ENCODE measurements around the gene PRR36.

DNA sequence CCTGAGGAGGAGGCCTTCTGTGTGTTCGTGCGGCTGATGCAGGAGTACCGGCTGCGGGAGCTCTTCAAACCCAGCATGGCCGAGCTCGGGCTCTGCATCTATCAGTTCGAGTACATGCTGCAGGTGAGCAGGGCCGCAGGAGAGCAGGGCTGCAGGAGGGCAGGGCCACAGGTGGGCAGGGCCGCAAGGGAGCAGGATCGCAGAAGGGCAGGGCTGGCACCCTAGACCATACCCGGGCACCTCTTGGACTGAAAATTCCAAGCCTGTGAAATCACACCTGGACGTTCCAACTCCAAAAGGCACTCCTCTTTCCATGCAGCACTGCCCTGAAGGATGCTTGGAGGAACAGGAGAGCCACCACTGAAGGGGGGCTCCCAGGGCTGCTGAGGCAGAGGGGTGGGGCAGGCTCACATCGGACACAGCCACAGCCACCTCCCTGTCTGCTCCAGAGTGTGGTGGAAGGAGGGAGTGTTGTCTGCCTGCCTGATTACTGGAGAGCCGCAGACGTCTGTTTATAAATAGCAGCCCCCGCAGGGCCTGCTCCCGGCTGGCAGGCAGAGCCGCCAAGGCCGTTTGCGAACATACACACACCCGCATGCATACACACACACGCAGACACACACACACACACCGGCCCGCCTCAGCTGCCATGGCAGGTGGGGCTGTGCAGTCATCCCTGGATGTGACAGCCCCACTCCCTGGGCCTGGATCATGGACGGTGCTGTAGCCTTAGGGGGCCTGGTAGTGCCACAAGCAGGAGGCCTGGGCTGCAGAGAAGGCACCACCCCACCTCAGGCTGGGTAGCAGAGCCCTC is 24.0 kb downstream of the PRR36 start:
- TF ChIP-seq, protein P1, sequence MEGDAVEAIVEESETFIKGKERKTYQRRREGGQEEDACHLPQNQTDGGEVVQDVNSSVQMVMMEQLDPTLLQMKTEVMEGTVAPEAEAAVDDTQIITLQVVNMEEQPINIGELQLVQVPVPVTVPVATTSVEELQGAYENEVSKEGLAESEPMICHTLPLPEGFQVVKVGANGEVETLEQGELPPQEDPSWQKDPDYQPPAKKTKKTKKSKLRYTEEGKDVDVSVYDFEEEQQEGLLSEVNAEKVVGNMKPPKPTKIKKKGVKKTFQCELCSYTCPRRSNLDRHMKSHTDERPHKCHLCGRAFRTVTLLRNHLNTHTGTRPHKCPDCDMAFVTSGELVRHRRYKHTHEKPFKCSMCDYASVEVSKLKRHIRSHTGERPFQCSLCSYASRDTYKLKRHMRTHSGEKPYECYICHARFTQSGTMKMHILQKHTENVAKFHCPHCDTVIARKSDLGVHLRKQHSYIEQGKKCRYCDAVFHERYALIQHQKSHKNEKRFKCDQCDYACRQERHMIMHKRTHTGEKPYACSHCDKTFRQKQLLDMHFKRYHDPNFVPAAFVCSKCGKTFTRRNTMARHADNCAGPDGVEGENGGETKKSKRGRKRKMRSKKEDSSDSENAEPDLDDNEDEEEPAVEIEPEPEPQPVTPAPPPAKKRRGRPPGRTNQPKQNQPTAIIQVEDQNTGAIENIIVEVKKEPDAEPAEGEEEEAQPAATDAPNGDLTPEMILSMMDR (IDR thresholded peaks at IDR 0.05) = no peak
- TF ChIP-seq POLR2AphosphoS5 (IDR thresholded peaks at IDR 0.05) = no peak
- no peak for TF ChIP-seq POLR2A (IDR thresholded peaks at IDR 0.05)

Measured in stomach (tissue), 4 donors.